ENCODE measurements around the gene COMMD4.

DNA sequence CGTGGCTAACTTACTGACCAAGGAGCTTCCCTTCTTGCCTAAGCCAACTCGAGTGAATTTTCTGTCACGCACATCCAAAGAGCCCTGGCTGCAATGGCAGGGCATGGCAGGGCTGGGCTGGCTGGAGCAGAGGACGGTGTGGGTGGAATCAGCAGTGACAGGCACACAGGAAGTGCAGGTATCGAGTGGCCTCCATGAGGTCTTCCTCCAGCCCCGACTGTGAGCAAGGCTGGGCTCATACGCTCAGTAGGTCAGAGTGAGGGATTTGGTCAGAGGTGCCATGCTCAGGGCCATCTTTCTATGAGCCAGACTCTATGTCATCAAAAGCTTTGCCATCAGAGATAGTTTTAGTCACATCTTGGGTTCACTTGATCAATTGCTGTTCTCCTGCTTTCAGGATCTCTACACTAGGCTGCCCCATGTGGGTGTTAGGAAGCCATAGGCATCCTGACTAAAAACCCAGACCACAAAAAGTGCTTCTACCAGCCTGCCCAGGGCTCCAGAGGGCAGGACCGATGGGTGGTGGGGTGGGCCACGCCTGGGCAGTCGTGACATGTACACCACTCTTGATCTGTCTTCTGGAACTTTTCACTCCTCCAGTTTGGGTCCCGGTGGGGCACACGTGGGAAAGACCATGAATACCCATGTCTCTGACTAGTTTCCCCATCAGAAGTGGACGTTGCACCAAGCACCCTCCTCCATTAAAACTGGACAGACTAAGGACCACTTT lies 22.6 kb upstream of the COMMD4 start:
- TF ChIP-seq EZH2 (IDR thresholded peaks at IDR 0.05), result no peak
- TF ChIP-seq POLR2AphosphoS5 (IDR thresholded peaks at IDR 0.05; ENCODE audit: borderline replicate concordance, low read depth, low read length), result no peak

Measured in SK-N-MC (cell line).